ENCODE results near the gene NMRAL1.

NMRAL1 gene

GRCh38 chr16:4486126-4486893, 11.9 kb upstream of the NMRAL1 start:
- TF ChIP-seq, protein P1, sequence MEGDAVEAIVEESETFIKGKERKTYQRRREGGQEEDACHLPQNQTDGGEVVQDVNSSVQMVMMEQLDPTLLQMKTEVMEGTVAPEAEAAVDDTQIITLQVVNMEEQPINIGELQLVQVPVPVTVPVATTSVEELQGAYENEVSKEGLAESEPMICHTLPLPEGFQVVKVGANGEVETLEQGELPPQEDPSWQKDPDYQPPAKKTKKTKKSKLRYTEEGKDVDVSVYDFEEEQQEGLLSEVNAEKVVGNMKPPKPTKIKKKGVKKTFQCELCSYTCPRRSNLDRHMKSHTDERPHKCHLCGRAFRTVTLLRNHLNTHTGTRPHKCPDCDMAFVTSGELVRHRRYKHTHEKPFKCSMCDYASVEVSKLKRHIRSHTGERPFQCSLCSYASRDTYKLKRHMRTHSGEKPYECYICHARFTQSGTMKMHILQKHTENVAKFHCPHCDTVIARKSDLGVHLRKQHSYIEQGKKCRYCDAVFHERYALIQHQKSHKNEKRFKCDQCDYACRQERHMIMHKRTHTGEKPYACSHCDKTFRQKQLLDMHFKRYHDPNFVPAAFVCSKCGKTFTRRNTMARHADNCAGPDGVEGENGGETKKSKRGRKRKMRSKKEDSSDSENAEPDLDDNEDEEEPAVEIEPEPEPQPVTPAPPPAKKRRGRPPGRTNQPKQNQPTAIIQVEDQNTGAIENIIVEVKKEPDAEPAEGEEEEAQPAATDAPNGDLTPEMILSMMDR (IDR thresholded peaks at IDR 0.05; ENCODE audit: low read depth, low read length) = no peak
- no peak overlapping the region for H3K4me3 ChIP-seq (ENCODE audit: low read depth, low read length)
- no peak for DNase-seq (ENCODE audit: low read depth, low spot score)
- in situ Hi-C loops (cut with HindIII; ENCODE audit: low sequenced_read_pairs) = no loop called here

GRCh38 chr16:4481963-4482362, 7.5 kb upstream of the NMRAL1 start:
- no peak overlapping the region for H3K4me3 ChIP-seq (ENCODE audit: low read depth, low read length)
- in situ Hi-C loops (cut with HindIII; ENCODE audit: low sequenced_read_pairs) = no loop called here
- TF ChIP-seq, protein P1 (IDR thresholded peaks at IDR 0.05; ENCODE audit: low read depth, low read length) = no peak
- DNase-seq (ENCODE audit: low read depth, low spot score) = no peak

- DNase-seq (ENCODE audit: low read depth, low spot score) = no peak
- in situ Hi-C loops (cut with HindIII; ENCODE audit: low sequenced_read_pairs) = no loop called here
- TF ChIP-seq, protein P1 (IDR thresholded peaks at IDR 0.05; ENCODE audit: low read depth, low read length) = no peak
- H3K4me3 ChIP-seq (ENCODE audit: low read depth, low read length) = no peak overlapping the region
These were observed 7.1 kb upstream of the NMRAL1 start for GRCh38 chr16:4481526-4481925.

DNA sequence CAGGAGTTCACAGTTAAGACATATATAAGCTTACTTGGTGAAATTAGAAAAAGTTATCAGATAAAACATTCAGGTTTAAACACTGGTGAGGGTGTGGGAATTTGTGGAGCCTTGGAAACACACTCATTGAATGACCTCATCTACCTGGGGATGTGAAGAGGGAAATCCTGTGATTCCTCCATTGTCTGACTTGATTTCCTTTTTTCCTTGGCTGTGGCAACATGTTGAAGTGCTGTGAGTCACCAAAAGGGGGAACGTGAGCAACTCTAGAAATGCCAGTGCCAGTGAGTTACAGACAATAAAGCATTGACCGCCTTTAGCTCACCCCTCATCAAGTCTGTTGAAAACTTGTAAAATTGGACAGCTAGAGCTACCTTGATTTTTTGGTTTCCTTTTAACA, 3.5 kb upstream of the NMRAL1 start:
- TF ChIP-seq, protein P1 (IDR thresholded peaks at IDR 0.05; ENCODE audit: low read depth, low read length) = peak; percentile 19
- in situ Hi-C loops (cut with HindIII; ENCODE audit: low sequenced_read_pairs) = no loop called here
- peak; percentile 52 for DNase-seq (ENCODE audit: low read depth, low spot score)
- no peak overlapping the region for H3K4me3 ChIP-seq (ENCODE audit: low read depth, low read length)

DNA sequence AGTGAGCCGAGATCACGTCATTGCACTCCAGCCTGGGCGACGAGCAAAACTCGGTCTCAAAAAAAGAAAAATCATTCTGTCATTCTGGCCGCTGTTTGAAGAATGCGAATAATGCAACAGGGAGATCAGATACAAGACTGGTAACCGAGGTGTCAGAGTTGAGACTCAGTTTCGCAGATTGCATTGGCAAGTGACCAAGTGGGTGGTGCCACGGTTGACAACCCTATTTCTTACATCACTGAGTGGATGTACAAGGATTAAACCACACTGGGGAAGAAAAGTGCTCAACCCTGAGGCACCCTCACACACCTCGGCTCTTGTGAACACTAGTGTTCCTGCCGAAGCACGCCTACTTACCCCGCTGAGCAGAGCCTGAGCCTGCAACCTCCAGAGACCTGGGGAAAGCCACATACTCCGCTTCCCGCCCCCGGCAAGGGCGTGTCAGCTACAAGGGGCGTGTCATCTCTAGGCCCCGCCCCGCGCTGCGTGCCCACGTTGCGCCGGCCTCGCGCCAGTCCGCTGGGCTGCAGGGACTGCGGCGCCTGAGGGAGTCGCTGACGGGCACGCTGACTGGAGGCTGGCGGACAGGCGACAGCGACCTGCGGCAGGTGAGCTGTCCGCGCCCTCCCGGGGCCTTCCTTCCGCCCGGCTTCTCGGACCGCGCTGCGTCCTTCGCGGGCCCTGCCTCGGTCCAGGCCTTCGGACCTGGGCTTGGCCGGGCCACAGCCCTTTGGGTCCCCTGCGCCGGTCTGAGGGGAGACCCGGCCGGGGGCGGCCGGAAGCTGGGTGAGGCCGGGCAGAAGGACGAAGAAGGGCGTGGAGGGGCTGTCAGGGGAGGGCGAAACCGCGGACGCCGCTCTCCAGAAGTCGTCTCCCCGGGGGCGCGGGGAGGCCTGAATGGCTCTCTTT, 1.7 kb upstream of the NMRAL1 start, which contains the start of gene HMOX2:
TSS of gene HMOX2 (plus strand) at position 519 of the 909 bp plus-strand sequence. CDS start 29,127 bp downstream, outside the sequence.
- peak; percentile 91 for DNase-seq (ENCODE audit: low read depth, low spot score)
- in situ Hi-C loops (cut with HindIII; ENCODE audit: low sequenced_read_pairs) = no loop called here
- TF ChIP-seq, protein P1 (IDR thresholded peaks at IDR 0.05; ENCODE audit: low read depth, low read length) = peak; percentile 54
- peak within 1 kb of the TSS; percentile 86 for H3K4me3 ChIP-seq (ENCODE audit: low read depth, low read length)

GRCh38 chr16:4472880-4473279, 1.5 kb downstream of the NMRAL1 start:
- no peak overlapping the region for H3K4me3 ChIP-seq (ENCODE audit: low read depth, low read length)
- TF ChIP-seq, protein P1 (IDR thresholded peaks at IDR 0.05; ENCODE audit: low read depth, low read length) = no peak
- DNase-seq (ENCODE audit: low read depth, low spot score) = no peak
- in situ Hi-C loops (cut with HindIII; ENCODE audit: low sequenced_read_pairs) = no loop called here
